ENCODE results near the gene TRPM8. TPM values are rescaled to one million over a fixed set of nuclear protein-coding genes. Genes with fewer than 3 reads are reported as not detected.

Gene TRPM8
- total RNA-seq, 6 experiments from 2014 or later, result 23.9 to 99.5 (median 48.6) TPM

DNA sequence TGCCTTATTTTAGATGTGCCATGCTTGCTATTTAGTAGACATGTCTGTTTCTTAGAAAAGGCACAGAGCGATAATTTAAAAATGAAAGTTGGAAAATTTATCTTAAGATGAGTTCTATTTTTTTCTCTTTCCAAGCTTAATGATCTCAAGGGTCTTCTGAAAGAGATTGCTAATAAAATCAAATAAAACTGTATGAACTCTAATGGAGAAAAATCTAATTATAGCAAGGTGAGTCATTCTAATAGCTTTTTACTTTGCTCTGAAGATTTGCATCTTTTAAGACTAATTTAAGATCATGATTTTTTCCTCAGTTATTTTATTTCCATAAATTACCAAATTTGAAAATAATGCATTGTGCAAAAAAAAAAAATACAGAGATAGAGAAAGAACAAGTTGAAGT, 97.3 kb downstream of the TRPM8 start:
- Histone ChIP-seq H3K36me3 (peaks cover 0 to 9% (median 0%) of the 10 kb centered on the region in 4 donors), H3K27ac (no peak overlapping the region), H3K4me3 (no peak overlapping the region), H3K27me3 (no peaks in the 10 kb centered on the region), H3K9me3 (no peaks in the 10 kb centered on the region), H3K4me1 (no peaks in the 10 kb centered on the region)
- DNase-seq, result no peak
- WGBS (ENCODE audit: insufficient coverage, low coverage, low lambda C conversion rate, missing lambda C conversion rate), result 100% methylated on average over 1 of the region's 1 CpG
- TF ChIP-seq, protein P1, sequence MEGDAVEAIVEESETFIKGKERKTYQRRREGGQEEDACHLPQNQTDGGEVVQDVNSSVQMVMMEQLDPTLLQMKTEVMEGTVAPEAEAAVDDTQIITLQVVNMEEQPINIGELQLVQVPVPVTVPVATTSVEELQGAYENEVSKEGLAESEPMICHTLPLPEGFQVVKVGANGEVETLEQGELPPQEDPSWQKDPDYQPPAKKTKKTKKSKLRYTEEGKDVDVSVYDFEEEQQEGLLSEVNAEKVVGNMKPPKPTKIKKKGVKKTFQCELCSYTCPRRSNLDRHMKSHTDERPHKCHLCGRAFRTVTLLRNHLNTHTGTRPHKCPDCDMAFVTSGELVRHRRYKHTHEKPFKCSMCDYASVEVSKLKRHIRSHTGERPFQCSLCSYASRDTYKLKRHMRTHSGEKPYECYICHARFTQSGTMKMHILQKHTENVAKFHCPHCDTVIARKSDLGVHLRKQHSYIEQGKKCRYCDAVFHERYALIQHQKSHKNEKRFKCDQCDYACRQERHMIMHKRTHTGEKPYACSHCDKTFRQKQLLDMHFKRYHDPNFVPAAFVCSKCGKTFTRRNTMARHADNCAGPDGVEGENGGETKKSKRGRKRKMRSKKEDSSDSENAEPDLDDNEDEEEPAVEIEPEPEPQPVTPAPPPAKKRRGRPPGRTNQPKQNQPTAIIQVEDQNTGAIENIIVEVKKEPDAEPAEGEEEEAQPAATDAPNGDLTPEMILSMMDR (IDR thresholded peaks at IDR 0.05), result no peak
- TF ChIP-seq POLR2A (IDR thresholded peaks at IDR 0.05), result no peak
- no peak for ATAC-seq
- intact Hi-C loops (cut with DNase I), result no loop called here

DNA sequence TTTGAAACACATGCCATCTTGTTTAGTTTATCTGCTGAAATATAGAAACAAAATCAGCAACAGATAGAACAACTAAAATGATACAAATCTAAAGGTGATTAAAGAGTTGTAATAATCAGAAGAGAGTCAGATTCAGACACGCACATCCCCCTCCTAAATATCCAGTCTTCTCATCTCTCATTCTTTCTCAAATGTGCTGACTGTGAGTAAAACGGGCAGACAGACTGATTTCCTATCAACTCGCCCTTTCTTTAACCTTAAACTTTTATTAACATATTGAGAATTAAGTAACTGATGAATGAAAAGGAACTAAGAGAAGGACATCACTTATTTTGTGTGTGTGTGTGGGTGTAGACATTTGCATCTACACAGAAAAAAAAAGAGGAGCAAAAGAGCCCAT, 98.7 kb downstream of the TRPM8 start:
- intact Hi-C loops (cut with DNase I), result no loop called here
- 73% methylated on average over 3 of the region's 3 CpGs for WGBS (ENCODE audit: insufficient coverage, low coverage, low lambda C conversion rate, missing lambda C conversion rate)

DNA sequence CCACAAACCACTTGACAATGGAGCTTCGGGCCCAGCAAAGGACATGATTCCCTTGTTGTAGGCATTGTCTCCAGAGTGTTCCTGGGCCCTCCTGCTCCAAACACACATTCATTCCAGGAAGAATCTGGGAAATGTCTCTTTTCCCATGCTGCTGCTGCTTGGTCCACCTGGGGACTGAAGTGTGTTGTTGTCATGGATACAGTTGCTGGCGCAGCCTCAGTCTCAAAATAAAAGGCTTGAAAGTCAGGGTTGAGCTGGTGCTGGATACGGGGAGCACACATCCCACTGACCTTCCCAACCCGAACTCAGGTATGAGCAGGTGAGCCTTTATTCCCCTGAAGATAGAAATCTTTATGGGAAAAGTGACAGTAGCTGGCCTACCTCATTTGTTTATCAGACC, 102.7 kb downstream of the TRPM8 start:
- Histone ChIP-seq H3K4me1 (peaks cover 0 to 4% (median 2%) of the 10 kb centered on the region in 4 donors), H3K9me3 (no peaks in the 10 kb centered on the region), H3K27me3 (no peaks in the 10 kb centered on the region), H3K4me3 (no peak overlapping the region), H3K36me3 (peaks cover 0 to 4% (median 0%) of the 10 kb centered on the region in 4 donors), H3K27ac (no peak overlapping the region)
- intact Hi-C loops (cut with DNase I), result no loop called here
- TF ChIP-seq, protein P1 (IDR thresholded peaks at IDR 0.05), result no peak
- no peak for TF ChIP-seq POLR2A (IDR thresholded peaks at IDR 0.05)
- ATAC-seq, result no peak
- no peak for DNase-seq
- 82% methylated on average over 3 of the region's 4 CpGs for WGBS (ENCODE audit: insufficient coverage, low coverage, low lambda C conversion rate, missing lambda C conversion rate)

More for the DNA sequence above, 98.7 kb downstream of the TRPM8 start:
- Histone ChIP-seq H3K36me3 (peaks cover 0 to 9% (median 0%) of the 10 kb centered on the region in 4 donors), H3K4me1 (no peaks in the 10 kb centered on the region), H3K27ac (no peak overlapping the region), H3K4me3 (no peak overlapping the region), H3K27me3 (no peaks in the 10 kb centered on the region), H3K9me3 (no peaks in the 10 kb centered on the region)
- TF ChIP-seq POLR2A (IDR thresholded peaks at IDR 0.05), result no peak
- TF ChIP-seq, protein P1 (IDR thresholded peaks at IDR 0.05), result no peak
- DNase-seq (no peak), ATAC-seq (no peak)

DNA sequence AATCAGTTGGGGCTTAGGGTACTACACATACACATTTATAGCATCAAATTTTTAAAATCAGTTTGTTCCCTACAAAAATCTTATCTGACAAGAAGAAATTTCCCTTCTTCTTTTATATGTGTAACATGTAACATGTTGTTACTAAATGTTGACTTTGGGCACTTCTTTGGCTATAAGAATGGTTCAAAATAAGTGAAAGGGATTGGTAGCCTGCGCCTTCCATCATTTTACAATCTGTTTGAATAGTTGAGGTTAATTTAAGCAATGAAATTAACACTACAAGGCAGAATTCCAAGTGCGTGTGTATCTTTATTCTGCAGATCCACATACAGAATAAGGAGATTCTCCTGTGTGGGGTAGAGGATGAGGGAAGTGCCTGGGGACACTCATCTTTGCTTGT, 103.2 kb downstream of the TRPM8 start:
- ATAC-seq, result no peak
- WGBS (ENCODE audit: insufficient coverage, low coverage, low lambda C conversion rate, missing lambda C conversion rate), result 85% methylated on average over 2 of the region's 2 CpGs
- Histone ChIP-seq H3K9me3 (no peaks in the 10 kb centered on the region), H3K4me3 (no peak overlapping the region), H3K36me3 (no peaks in the 10 kb centered on the region), H3K27me3 (no peaks in the 10 kb centered on the region), H3K27ac (no peak overlapping the region), H3K4me1 (peaks cover 0 to 4% (median 2%) of the 10 kb centered on the region in 4 donors)
- intact Hi-C loops (cut with DNase I), result no loop called here
- no peak for TF ChIP-seq POLR2A (IDR thresholded peaks at IDR 0.05)
- TF ChIP-seq, protein P1 (IDR thresholded peaks at IDR 0.05), result no peak
- no peak for DNase-seq

DNA sequence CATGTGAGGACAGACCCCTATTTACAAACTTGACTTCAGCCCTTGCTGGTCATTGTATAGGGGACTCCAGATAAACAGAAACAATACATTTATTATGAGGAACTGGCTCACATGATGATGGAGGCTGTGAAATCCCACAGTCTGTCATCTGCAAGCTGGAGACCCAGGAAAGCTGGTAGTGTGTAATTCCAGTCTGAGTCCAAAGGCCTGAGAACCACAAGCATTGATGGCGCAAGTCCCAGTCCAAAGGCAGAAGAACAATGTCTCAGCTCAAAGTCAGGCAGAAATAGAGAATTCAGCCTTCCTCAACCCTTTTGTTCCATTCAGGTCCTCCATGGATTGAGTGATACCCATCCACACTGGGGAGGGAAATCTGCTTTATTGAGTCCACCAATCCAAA, 105.3 kb downstream of the TRPM8 start:
- intact Hi-C loops (cut with DNase I), result no loop called here
- H3K4me1 ChIP-seq, result peaks cover 0 to 4% (median 2%) of the 10 kb centered on the region in 4 donors
- peak; percentile 72 to 93 (median 88) for ATAC-seq
- no peaks in the 10 kb centered on the region for H3K27me3 ChIP-seq
- H3K27ac ChIP-seq, result no peak overlapping the region
- TF ChIP-seq, protein P1 (IDR thresholded peaks at IDR 0.05), result no peak
- no peak for TF ChIP-seq POLR2A (IDR thresholded peaks at IDR 0.05)
- H3K36me3 ChIP-seq, result no peaks in the 10 kb centered on the region
- H3K9me3 ChIP-seq, result no peaks in the 10 kb centered on the region
- DNase-seq, result peak in 1 of 3 donors; percentile 72
- 40% methylated on average over 1 of the region's 1 CpG for WGBS (ENCODE audit: insufficient coverage, low coverage, low lambda C conversion rate, missing lambda C conversion rate)
- H3K4me3 ChIP-seq, result no peak overlapping the region

All from right lobe of liver (tissue), 6 donors.